ENCODE results near the gene WBP11.

The WBP11 gene

DNA sequence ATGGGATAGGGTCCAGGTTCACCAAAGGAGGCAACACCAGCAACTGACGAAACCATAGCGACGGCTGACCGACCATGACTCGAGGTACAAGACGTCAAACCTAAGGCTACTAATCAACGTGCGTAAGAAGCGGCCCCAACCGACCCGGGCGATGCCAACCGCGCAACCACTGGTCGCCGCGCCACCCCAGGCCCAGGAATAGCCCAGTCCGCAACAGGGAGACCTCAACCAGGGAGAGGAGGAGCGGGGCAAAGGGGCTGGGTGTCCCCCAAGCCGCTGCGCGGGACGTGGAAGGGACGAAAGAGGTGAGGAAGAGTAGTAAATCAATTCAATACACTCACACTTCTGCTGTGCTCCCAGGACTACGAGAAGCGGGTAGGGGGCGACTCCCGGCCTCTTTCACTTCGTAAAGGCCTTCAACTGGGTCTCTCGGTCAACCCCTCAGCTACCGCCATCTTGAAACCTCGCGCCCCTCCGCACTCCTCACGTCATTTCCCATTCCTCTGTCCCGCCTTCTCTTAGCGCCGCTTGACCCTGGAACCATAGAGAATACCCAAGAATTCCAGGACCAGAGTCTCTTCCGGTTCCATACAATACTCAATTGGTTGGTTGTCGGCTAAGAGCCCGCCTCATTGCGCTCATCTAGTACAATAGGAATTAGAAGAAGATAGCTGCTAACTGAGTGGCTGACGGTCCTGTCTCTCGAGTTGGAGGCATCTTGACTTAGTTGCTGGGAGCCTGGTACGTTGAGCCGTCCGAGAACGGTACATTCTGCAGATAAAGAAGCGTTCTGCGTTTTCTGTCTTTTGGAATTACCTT is at the start of gene WBP11, which contains the start of gene C12orf60:
WBP11 (minus strand) TSS at position 468 of the 819 bp plus-strand sequence. CDS start 2,095 bp downstream, outside the sequence.
C12orf60 (plus strand) TSS at position 660 of the 819 bp plus-strand sequence. CDS start 19,266 bp downstream, outside the sequence.
- peak; percentile 85 to 87 for DNase-seq

DNA sequence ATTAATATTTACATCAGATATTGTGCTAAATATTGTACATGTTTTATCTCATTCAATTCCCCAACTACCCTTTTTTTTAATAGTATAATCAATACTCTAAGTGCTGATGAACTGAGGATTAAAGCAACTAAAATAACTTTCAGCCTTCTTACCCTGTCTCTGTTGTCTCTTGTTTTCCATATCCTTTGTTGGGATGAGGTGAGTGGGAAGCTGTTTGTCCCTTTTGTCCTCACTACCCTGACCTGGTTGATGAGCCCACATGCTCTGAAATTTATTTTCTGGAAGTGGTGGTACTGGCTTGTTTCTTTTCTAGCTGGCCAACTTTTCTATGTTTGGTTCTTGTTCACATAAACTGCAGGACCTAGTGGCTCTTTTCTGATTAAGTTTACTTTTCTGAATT is 49.6 kb upstream of the WBP11 start:
- no peak for DNase-seq

DNA sequence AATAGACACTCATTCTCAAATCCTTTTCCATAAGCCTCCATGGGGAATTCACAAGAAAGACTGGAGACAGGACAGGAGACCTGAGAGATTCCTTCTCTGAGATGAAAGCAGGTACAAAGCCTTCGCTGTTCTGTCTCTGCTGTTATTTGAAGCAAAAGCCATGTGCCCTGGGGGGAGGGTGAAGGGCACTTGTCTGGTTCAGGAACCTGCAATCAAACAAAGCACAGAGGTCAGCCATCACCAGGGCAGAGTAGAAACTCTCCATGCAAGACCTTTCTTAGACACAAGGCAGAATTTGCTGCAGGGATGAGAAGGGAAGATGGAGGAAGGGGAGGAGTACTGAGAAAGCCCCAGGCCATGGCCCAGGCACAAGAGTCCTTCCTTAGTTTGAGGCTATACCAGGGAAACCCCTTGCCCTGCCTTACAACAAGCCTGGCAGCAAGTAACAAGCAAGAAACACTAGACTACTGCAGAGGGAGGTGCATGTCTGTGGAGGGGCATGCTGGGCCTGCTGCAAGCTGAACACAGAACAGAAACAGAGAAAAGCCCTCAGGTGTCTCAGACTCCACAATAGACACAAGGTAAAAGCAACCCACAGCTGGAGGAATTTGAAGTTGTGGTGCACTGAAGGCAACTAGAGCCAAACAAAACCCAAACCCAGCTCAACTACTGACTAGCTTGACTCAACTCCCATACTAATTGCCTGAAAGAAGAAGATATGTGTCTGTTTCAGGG is 47.8 kb upstream of the WBP11 start:
- no peak for DNase-seq

DNA sequence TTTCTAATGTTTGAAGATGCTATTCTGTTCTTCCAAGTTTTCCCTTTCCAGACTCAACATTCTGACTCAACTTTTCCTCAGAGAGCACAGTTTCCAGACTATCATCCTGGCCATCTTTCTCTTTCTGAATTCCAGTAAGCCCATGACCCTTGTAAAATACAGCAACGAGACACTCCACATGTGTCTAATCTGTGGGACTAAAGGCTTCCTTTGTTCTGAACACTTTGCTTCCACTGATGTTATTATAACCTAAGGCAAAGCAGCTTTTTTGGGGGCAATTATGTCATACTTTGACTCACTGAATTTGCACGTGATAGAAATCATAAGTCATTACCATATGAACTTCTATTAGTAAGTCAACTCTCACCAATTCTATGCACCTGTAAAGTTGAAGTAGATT is 46.4 kb upstream of the WBP11 start:
- DNase-seq: no peak

DNA sequence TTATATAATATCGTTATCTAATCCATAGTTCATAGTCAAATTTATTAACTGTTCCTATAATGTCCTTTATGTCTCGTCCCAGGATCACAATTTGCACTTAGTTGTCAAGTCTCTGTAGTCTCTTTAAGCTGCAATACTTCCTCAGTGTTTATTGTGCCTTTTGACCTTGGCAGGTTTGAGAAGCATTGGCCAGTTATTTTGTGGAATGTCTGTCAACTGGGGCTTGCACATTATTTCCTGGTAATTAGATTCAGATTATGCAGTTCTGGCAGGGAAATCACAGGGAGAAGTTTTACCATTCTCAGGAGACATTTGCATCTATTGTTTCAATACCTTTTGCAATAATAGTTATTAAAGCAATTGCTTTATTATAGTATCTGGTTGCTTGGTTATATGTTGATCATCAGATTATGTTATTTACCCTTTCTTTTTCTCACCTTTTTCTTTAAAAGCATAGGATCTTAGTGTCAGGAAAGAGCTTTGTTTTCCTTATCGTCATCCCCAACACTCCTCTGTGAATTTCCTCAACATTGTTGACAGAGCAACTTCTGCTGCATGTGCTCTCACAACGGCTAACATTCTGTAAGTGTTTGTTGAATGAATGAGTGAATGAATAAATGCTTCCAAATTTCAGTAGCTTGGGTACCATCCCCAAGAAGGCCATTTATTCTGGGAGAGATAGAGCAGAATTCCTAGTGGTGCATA is 43.8 kb upstream of the WBP11 start:
- DNase-seq: no peak

DNA sequence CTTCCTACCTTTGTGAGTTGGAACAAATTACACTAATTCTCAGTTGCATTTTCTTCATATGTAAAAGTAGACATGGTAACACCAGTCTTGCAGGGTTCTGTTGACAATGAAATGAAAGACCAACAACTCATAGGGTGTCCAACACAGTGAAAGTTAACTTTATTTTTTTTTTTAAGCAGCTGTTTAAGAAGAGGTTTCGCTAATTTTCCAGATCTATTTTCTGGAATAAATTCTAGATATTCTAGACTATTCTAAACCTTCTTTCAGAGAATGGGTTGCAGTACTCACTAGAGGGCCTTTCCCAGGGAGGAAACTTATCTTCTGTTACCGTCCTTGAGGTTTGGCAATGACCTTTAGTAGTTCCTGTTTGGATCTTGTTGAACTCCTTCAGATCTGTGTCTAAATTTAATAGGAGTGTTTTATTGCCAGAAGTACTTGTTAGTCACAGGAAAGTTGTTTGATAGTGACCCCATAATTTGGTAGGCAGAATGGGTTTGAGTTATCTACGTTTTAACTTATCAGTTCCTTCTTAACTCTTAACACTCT is 42.8 kb upstream of the WBP11 start:
- no peak for DNase-seq

DNA sequence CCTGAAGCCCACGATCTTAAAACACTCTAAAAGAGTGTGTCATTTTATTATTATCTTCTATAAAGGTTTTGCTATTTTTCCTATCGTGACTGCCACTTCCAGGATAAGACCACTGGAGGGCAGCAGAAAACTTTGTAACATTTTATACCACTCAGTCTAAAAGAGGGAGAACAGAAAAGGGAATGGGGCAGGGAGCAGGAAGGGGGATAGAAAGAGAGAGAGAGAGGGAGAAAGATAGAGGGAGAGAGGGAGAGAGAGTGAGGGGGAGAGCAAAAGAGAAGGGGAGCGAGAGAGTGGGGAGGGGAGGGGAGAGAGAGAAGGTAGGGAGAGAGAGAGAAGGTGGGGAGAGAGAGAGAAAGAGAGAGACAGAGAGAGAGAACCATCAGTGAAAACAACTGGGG is 42.1 kb upstream of the WBP11 start:
- peak; percentile 16 to 43 for DNase-seq

DNA sequence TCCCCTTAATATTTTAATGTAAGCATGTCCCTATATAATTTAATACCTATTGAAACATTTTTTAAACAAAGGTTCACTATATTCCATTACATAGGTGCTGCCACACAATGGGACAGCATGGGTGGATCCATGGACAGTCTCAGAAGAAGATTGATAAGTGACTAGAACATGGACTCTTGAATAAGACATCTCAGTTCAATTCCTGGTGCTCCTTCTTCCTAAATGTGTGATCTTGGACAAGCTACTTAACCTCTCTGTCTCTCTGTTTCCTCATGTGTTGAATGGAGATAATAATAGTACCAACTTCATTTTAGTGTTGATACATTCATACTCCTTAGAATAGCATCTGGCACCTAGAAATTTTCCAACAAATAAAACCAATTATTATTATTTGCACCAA is 41.1 kb upstream of the WBP11 start:
- no peak for DNase-seq

DNA sequence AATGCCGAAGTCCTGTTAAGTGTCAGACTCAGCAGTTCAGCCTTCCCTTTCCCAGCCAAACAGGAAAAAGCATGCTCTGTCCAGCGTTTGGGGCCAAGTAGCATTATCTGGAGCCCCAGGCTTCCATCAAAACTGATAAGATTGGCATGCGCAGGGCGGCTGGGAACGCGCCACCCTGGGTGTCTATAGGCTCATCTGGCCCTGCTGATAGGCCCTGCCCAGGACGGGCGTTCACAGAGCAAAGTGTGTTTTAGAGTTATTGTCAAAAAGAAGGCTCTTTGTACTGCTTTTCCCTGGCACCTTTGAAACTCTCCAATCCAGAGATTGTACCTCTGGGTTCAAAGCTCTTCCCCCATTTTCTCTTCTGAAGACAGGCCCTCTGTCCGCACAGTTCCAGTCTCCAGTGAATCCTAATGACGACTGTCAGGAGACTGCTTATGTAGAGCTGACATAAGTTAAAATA is 40.2 kb upstream of the WBP11 start, which contains the start of gene ART4:
ART4 (minus strand) TSS at position 102 of the 463 bp plus-strand sequence. CDS start 413 bp downstream, outside the sequence.
- DNase-seq: no peak

DNA sequence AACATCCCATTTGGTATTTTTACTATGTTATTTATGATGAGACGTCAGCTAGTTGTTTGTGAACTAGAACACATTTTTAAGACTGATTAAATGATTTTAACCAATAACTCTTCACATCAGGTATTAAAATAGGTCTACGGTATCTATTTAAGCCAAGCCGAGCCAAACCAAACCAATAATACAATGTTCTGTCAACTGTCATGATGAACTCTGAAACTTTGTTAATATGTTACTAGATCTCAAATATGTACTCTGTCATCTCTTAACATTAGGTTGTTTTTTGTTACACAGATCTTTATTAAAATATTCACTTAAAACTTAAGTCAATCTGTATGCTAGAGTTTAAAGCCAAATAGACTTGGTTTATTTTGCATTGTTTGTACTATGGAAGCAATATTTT is 39.0 kb upstream of the WBP11 start:
- no peak for DNase-seq

DNA sequence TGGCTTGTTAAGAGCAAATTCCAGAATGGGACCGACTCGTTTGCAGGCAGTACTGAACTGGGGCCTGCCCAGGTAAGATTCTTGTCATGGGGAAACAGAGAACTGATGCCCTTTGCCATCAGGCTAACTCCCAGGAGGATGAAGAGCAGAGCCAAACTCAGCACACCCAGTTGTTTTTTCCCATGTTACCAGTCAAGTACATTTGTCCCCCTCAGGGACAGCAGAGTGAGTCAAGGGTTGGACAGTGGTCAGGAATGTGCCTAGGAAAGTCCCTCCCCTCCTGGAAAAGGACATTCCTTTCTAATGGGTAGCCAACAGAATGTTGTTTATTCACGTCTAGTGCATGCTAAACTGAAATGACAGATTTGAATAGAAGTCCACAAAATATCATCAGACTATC is 38.5 kb upstream of the WBP11 start:
- no peak for DNase-seq

DNA sequence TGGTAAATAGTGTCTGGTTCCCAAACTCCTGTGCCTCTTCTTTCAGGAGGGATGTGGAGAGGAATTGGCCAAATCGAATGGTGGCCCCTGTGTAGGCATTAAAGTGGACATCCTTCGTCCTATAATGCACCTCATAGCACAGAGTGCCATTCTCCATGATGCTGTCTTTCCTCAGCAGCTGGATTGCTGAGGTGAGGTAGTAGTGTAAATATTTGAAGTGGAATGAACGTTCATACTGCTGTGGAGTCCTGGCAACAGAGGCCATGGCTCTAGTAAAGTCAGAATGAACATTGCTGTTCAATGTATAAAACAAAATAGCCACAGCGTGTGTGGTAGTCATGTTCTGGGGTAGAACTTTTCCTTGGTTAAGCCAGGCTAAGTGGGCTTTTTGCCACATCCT is 37.3 kb upstream of the WBP11 start:
- DNase-seq: no peak

DNA sequence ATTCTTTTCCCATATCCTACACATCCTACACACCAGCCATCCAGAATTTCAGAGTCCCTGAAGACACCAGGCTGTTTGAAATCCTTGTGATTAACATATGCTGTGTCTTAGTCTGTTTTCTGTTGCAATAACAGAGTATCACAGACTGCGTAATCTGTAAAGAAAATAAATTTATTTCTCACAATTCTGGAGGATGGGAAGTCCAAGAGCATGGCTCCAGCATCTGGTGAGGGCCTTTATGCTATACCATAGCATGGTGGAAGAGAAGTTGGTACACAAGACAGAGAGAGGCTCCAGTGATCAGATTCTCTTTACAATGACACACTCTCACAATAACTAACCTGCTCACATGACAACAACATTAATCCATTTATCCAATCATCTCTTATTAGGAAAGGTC is 36.0 kb upstream of the WBP11 start:
- DNase-seq: no peak

DNA sequence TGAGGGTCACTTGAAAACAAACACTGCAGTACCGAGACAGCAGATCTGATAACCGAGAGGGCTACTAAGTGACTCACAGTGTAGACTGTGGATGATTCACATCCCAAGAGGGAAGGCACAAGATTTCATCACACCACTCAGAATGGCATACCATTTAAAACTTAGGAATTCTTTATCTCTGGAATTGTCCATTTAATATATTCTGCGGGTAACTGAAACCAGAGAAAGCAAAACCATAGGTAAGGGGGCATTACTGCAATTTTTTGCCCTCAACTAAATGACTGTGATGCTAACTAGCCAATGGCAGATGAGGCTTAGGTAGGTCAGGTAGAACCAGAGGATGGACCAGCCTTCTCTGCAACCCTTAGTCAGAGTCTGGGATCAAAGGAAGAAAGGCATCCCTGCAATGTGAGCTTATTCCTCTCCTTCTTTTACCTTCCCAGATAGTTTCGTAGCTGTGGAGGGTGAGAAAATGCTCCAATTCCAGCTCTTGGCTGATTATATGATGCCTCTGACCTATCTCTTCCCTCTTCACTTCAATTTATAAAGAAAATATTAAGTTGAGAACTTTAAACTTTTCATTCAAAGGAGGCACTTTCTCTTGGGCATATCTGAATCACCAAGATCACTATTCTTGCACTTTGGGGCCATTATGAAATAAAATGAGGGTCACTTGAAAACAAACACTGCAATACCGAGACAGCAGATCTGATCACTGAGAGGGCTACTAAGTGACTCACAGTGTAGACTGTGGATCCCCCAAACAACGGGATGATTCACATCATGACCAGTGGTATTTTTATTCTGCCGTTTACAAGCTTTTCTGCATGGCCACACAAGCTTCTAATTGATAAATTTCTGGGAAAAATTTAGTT is 33.3 kb upstream of the WBP11 start:
- DNase-seq: no peak

DNA sequence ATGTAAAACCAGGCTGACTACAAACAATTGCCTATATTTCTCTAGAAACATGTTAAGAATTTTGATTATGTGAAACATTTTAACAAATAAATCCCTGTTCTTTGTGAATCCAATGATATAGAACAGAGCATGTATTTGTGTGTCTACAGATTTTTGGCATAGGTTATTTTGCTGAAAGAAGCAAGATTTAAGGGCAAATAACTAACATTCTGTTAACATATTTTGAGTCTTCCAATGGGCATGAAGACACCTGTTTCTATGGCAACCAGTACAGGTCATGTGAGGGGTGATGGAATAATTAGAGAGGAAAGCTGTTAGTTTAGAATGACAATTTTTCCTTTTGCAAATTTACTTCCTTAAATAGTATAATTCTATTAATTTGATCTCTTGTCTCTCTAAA is 31.2 kb upstream of the WBP11 start:
- no peak for DNase-seq

DNA sequence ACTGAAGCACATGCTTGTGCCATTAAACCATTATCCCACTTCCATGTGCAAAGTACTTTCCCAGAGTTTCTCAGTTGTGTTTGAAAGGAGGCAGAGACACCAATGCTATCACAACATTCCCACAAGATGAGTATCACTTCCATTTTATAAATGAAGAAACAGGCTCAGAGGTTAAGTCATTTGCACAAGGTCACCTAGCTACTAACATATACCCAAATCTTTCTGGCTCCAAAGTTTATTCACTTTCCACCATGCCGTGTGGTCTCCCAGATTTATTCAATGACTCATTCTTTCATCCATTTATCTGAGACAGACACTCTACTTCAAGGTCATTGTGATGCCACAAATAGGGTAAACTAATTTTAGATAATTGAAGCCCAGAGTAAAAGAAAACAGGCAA is 30.7 kb upstream of the WBP11 start:
- DNase-seq: no peak

DNA sequence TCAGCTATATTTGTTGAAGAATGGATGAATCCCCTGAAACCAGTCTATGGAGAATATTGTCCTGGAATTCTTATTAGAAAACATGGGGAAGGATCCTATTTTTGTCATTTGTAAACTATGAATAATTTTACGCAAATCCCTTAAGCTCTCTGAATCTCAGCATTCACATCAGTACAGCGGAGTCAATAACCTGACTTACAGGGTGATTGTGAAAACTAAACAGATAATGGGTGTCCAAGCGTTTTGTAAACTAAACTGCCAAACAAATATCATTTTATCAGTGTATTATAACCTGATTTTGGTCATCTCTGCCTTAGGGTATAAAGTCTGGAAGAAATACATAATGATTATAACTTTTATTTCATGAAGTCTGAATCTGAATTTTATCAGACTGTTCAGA is 30.1 kb upstream of the WBP11 start:
- DNase-seq: no peak

DNA sequence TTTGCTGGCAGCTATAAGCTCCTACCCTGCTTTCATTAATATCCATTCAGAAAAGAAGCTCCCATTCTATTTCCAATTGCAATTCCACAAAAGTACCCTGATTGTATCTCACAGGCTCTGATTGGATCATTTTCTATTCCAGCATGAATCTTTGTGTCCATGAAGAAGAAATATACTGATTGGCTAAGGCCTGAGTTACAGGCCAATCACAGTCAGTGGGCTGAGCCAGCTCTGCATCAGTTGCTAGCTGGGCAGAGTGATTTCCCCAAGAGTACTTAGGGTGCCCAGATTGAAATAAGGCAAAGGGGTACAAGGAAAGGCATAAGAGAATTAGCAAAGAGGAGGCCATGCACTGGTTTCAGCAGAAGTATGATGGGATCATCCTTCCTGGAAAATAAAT is 25.6 kb upstream of the WBP11 start:
- no peak for DNase-seq

DNA sequence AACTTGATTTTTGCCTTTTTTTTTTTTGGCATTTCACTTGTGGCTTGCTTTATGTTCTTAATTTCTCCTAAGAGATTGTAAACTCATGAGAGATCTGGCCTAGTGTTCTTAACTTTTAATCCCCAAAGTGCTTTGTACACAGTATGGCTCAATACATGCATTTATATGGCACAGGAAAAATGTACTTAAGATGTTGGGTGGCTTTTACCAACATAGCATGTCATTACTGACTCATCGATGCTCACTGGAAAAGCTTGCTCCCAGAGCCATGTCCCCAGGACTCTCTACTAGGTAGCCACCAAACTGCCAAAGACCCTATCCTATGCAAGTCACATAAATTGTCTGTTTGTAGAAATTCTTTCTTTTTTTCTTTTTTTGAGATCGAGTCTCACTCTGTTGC is 23.8 kb upstream of the WBP11 start:
- DNase-seq: no peak

DNA sequence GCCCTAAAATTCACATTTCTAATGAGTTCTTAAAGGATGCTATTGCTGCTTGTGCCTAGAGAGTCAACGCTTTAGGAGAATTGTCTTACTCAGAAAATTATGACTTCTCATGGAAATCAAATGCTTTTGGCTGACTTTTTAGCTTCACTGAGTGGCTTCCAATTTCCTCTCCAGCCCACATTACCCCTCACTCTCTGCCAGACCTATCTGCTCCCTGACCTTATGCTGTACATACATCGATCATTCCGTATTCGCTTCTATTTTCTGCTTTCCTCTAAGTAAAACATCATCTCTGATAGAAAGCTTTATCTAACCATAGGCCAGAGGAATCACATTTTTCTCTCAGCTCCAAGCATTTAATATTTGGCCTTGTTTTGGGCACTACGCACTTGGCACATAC is 23.2 kb upstream of the WBP11 start:
- no peak for DNase-seq

DNA sequence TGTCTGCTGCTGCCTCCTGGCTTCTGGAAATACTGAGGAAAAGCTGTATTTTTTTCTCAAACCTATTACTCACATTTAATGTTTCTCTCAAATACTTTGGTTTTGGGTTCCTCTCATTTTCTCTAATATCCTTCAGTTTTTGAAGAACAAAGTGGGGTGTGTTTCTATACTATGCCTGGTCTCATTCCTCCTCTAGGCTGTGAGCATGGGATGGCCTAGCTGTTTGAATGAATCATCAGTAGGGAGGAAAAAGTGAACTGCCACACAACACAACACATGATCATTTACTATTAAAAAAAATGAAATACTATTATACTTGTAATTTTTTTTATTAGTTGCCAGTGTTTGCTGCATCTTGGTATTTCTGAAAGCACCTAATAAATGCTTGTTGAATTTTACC is 22.0 kb upstream of the WBP11 start:
- no peak for DNase-seq

DNA sequence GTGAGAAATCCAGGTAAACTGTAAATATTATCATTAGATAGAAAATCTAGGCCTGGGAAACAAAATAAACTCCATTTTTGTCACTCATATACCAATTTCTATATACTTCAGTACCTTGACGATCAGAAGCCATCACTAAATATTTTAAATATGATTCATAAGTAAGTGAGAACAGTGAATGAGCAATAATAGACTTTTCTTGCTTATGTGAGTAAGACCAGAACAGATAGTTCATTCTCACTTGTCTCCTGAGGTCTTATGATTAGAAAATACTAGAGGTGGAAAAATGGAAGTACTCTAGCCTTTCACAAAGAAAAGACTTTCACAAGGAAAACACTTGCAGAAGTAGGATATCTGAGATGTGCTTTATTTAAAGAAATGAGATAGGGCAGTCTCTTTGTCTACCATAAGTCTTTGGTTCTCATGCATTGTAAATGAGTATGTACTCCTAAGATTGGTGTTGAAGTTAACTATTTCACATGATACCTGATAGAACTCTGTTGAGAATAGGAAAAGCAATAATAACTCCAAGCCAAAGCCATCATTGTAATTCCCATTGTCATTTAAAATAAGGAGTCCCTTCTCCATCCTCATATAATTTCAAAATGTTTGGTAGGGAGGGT is 20.8 kb upstream of the WBP11 start:
- no peak for DNase-seq

All from stimulated activated CD4-positive, alpha-beta T cell treated with anti-CD3 and anti-CD28 coated beads, Interleukin-2, amount 100 ng/mL, for 24 hours (primary cell).